NCI-H1048 (cell line): Measurements from ENCODE around the gene SYNPO2.
"Not testable (repeated sequence)": the region's sequence is repeated elsewhere in the genome, so short reads cannot be mapped to it uniquely, and the experiment has no call there.

ENCODE experiments used
- DNase-seq: peaks from one replicate; lab custom pipeline; 2025; lab: John Stamatoyannopoulos, UW

Gene SYNPO2

DNA sequence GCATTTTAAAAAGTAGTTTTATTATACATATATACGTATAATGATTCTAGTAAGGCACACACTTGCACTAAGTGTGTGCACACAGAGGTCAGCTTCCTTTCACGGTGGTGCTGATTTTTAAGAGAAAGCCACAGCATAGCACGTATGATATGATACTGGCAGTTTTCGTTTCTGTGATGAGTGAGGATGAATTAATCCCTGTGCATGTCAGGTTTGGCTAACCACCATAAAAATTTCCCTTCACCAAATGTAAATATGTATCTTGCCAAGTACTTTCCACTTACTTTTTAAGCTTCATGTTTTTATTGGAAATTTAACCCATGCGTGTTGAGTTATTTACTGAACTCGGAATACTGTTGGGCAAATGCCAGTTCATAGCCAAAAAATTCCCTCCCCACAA lies 84.6 kb downstream of the SYNPO2 start:
- no peak for DNase-seq

DNA sequence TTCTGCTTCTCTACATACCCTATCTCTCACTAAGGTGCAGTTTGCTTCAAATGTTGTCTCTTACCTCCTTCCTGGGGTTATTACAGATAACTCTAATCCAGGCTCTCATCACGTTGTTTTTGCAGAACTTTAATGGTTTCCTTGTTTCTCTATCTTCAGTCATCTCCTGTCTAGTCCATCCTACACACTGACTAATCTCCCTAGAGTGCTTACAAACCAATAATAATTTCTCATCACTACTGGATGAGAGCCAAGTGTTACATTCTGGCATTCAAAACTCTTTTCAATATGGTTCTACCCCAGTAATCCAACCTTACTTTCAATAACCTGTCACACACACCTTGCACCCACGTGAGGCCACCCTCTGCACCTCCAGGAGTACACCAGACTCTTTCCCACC lies 86.1 kb downstream of the SYNPO2 start:
- no peak for DNase-seq

DNA sequence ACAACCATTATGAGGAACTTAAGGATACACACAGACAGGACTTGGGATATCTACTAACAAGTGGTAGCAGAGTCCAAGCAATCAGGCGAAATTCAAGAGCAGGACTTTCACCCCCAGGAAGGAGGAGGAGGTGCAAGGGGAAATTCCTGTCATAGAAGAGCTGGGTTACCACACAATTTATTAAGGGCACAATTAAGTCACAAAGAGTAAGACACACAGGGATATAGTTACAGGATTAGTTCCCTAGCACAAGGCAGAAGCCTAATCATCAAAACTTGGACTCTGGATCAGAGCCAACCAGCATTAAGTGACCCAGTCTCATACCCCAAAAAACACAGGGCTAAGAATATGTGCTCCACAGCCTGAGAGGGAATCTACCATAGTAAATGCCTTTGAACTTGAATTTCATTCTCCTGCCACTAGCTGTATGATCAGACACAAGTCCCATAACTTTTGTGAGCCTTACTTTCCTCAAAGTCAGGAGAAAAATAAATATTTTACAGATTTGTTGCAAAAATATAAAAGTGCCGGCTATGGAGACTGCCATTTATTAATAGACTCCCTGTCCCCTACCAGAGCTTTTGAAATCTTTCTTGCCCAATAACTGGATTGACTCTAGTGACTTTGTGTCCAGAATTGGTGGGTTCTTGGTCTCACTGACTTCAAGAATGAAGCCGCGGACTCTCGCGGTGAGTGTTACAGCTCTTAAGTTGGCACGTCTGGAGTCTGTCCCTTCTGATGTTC lies 87.0 kb downstream of the SYNPO2 start:
- DNase-seq, result no peak

DNA sequence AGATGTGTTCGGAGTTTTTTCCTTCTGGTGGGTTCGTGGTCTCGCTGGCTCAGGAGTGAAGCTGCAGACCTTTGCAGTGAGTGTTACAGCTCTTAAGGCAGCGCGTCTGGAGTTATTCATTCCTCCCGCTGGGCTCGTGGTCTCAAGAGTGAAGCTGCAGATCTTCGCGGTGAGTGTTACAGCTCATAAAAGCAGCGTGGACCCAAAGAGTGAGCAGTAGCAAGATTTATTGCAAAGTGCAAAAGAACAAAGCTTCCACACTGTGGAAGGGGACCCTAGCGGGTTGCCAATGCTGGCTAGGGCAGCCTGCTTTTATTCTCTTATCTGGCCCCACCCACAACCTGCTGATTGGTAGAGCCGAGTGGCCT lies 87.5 kb downstream of the SYNPO2 start:
- DNase-seq, result not testable (repeated sequence)

DNA sequence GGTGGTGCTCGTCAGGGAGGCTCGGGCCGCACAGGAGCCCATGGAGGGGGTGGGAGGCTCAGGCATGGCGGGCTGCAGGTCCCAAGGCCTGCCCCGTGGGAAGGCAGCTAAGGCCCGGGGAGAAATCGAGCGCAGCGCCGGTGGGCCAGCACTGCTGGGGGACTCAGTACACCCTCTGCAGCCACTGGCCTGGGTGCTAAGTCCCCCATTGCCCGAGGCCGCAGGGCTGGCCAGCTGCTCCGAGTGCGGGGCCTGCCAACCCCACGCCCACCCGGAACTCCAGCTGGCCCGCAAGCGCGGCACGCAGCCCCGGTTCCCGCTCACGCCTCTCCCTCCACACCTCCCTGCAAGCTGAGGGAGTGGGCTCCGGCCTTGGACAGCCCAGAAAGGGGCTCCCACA lies 88.4 kb downstream of the SYNPO2 start:
- not testable (repeated sequence) for DNase-seq

DNA sequence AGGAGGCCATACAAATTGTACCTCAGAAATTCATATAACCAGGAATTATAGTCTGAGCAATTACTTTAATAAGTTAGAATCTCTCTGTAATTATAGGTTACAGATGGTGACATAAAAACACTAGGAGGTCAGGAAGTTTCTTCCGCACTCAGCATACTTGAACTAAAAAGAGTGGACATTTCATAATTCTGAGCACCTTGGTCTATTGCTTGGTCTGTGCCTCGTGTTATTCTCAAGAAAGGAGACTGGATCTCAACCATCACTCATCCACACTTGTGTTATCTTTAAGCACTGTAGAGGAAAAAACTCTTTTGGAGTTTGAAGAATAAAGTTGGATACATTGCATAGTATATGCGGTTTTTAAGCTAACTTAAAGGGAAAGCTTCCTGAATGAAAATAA lies 91.1 kb downstream of the SYNPO2 start:
- DNase-seq, result no peak

DNA sequence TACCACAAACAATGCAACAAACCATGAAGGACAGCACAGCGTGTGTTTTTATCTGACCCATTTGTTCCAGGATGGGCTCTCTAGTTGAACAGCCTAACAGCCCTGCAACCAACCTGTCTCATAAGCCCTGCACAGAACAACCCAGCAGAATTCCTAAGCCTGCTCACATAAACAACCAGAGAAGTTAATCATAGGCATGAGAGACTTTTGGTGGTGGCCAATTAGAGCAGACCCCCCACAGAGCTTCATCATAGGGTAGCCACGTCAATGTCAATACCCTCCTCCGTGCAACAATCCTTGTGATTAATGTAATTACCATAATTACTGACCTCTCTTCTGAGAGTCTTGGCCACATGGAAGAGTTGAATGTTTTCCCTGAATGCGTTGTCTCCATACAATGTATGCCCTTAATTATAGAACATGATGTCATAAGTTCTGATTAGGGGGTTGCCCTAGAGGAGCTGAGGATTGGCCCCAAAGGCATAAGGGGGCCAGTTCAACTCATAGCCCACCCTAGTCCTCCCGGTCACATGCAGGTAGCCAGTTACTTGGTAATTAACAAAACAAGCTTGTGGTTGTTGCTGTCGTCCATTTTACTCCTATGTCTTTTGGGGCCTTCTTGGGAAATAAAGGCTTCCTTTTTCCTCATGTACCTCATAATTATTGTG lies 92.7 kb downstream of the SYNPO2 start:
- DNase-seq, result no peak

DNA sequence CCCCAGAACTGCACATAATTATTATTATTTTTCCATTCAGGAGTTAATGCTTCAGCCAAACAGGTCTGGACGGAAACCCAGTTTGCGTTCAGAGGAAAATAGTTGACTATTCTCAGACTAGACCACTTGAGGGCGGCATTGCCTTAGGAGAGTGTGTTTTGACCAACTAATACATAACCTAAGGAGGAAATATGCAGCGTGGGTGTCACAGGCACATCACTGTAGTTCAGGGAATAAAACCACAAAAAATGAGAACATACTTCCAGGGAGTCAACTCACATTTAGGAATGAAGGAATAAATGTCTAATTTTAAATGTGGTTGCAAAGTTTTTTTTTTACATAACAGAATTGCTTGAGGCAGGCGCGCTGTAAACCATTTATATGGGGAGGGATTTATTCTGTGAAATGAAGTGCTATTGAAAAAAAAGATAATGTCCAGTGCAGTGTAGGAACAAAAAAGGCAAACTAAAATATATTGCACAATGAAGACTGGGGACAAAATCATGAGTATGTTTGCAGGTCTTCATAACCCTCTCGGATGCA lies 93.3 kb downstream of the SYNPO2 start:
- DNase-seq, result peak; percentile 35

DNA sequence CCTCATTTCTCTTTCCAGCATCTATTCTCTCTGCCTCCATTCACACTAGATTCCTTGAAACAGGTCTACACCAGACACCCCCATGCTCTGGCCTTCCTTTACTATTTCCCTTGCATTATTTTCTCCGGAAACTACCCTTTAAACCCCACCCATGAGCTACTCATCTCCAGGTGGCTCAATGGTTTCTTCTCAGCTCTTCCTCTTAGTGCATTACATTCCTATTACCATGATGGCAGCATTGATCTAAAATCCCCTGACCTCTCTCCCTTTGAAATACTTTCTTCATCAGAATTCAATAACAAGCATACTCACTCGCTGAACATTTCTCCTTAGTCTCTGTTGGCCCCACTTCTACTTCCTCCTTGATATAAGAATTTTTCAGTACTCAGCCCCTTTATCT lies 94.6 kb downstream of the SYNPO2 start:
- no peak for DNase-seq

DNA sequence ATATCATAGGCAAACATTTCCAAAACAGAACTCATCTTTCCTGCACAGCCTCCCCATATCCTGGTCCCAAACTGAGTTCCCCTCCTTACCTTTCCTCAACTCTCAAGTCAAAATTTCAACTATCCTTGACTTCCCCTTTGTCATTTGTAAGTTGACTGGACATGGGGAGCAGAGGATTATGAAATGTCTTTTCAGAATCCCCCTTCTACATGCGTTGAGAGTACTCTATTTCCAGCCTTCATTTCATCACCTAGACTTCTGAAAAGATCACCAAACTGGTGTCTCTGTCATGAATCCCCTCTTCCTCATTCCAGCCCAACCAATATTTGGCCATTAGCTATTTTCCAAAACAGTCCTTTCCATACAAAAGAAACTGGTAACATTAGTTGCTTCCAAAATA lies 95.2 kb downstream of the SYNPO2 start:
- DNase-seq, result no peak

DNA sequence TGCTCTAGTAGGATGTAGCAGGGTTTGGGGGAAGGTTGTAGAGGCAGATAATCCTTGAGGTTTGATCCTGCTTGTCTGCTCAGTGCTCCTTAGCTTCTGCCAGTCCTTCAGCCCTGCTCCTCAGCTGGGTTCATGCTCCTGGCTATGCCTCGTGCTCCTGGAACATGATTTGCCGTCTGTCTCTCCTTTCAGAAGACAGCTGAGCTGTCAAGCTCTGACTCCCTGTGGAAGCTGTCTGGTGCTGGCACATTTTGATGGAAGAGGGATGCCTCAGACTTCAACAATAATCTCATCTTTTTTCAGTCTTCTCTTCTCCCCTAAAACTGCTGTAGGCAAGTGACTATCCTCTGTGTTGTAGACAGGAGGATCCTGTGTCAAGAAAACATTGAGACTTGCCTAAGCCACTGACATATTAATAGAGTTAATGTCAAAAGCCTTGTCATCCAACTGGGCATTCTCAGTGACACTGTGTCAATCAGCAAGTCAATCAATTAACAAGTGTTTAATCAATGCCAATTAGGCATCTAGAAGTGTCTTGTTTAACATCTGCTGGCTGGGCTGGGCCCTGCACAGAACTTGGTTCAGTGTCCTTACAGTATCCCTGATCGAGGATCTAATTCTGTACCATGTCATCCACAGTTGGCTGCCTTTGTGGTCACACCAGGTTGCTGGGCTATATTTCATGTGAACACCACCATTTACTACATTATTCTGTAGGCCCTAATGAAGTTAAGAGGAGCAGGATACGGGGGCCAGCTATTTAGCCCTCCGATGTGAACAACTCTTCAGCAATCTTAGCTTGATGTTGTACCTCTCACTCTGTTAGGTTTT lies 96.7 kb downstream of the SYNPO2 start:
- no peak for DNase-seq

DNA sequence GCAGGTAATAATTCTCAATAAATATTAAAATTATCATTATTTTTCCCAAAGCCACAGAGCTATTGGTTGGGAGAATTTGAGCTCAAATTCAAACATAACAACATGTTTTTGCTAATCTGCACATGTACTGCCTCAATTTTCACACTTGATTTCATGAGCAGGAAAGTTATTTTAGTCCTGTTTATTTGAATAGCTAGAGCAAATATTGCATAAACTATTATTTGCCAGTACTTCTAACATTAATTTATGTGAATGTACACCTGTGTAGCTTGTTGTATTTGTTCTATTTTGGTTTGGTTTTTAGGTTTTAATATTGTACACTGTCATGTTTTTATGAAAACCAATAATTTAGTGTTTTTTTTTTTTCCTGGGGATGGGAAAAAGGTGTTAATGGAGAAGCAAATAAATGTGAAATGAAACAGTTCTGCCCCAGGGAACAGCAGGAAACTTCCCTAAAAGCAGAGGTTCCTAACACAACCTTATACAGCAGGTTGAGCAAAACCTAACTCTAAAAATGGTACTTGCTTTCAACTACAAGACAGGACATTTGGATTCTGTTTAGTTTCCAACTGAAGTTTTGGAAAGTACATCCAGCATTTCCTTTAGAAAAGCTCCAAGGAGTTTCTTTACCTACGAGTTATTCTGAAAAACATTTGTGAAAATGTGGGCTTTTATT lies 99.4 kb downstream of the SYNPO2 start:
- no peak for DNase-seq

DNA sequence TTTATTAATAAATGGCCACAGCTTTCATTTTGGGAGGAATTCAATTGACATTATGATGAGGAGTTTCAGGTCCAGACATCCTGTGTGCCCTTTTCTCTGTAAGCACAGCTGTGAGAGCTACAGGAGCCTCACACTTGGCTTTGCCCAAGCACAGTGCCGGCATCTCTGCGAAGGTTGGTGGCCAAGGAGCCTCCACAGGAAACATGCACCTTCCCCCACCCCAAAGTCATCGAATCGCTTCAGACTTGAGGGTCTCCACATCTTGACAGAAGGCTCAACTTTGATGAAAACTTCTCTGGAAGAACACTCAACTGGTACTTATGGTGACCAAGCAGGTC lies 100.0 kb downstream of the SYNPO2 start:
- no peak for DNase-seq

DNA sequence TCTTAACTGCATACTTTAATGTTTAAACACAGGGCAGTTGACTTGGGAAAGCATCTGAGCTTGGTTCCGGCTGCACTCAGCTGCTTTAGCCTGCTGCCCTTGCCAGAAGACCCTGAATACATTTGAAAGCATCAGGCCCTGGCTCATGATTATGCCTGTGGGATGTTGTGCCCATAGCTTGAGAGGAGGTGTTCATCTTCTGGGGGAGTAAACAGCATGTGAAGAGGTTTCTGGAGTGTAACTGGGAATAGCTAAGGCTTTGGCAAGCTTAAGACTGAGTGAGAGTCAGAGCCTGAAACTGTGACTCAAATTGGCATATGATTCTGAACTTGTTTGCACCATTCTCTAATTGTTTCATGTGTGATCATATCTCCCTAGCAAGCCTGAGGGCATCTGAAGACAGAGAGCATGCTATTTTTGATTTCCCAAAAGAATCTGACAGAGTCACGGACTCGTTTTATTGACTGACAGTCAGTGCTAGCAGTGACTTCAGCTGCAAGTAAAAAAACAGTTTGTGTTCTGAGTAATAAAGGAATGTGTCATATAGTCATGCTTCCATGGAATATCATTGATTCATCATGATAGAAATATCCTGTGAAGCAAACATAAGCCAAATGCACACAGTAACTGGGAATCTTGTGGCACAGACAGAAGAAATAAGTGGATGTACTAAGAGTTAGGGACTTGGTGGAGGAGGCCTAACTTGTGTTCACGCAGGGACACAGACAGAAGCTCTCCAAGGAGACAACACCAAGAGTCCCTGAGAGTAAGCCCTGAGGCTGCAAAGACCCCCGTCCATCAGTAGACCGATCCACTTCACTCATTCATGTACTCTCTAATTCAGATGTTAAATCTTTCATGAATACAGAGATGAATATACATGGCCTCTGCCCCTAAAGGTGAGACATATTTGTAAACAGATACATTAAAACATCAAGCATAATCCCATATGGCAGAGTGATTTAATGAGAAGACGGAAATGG lies 100.7 kb downstream of the SYNPO2 start:
- no peak for DNase-seq

DNA sequence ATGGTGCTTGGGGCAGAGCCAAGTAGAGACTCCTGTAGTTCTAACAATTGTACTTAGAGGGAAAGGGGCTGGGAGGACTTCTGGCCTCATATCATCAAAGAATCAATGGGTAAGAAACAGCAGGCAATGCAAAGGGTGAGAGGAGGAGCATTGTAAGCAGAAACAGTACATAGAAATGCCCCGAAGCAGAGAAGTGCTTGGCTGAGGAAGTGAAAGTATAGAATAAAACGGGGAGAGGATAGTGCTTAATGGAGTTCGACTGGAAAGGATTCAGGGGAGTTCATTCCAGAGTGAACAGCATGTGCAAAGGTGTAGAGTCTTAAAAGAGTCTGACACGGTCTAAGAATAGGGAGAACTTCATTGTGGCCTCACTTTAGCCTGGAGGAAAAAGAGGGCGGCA lies 103.0 kb downstream of the SYNPO2 start:
- no peak for DNase-seq

DNA sequence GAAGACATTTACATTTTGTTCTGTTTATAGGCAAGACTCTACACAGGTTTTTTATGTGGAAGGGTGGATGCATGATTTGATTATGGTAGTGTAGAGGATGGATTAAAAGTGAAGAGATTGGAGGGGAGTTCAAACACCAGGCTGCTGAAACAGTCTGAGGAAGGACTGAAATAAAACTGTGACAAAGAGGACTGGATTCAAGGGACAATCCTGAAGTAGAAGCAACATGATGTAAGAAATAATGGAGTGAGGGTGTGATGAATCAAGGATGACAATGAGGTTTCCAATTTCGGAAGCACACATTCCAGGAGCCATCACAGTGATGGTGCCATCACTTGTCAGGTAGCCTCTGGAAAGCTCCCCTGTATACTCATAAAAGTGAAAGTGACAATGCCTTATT lies 103.5 kb downstream of the SYNPO2 start:
- no peak for DNase-seq

DNA sequence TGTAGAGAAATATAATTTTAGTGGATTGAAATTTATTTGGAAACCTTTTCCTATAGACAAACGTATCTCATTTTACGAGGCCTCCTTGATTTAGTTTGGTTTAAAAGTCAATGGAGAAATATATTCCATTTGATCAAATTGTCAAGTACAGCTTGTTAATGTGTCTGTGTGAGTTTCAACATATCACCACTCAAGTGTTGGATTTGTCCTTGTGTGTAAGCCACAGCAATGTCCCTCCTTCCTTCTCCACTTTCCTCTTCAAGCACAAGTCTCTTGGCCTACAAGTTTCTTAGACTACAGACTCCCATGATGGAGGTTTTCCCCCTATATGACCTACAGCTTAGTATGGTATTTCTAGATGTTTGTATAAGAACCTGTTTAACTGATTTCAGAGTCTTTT lies 104.7 kb downstream of the SYNPO2 start:
- DNase-seq, result no peak

DNA sequence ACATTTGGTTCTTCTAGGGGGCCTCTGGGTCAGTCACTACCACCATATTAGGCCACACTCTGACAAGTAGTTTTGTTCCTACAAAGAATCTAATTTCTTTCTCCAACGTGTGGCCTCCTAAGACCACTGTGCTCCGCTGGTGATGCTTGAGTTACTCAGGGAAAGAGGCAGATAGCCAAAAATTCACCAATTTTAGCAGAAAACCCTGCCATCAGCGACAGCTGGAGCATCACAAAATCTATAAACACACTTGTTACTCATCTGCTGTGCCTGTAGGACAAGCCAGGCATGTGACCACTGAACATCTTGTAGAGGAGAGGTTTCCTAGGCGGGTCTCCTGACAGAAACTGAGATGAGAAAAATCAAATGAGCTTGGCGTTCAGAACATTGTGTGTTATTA lies 105.4 kb downstream of the SYNPO2 start:
- DNase-seq, result no peak

DNA sequence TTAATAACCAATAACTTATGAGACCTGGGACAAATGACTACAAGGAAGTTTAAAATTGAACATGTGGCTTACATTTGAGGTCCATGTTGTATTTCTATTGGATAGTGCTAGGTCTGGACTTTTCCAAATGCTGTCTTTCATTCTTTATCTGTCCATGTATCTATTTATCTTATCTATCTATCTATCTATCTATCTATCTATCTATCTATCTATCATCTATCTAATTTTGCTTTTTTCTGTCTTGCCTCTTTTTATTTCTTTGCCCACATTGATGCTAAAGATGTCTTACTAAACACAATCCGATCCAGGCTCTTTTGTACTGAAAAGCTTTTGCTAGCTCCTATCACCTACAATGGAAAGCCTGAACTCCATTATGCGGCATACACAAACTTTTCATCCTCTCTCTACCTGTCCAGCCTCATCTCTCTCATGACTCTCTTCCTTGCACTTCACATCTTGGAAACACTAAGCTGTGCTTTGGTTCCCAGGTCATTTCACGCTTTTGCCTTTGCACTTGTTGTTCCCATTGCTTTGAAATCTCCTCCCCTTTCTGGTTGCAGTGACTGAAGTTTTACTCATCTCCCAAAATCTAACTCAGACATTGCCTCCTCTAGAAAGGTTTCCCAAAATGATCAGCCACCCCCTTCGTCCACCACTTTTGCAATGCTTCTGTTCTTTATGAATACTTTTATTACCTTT lies 107.2 kb downstream of the SYNPO2 start:
- DNase-seq, result no peak

DNA sequence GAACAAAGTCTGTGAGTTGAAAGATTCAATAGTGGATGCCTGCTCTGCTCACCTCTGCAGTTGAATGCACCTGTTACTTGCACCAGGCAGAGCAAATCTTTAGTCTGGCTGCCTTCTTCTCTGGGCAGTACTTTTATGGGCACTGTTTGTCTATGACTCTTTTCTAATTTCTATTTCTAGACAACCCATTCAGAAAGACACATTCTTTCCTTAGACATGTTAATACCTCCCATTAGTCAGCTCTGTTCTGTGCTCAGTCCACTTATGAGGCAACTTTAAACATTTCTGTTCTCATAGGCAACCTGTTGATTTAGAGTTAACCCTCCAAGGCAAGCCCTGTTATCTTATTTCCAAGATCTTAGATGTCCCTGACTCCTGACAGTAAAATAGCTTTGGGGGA lies 108.9 kb downstream of the SYNPO2 start:
- DNase-seq, result no peak

DNA sequence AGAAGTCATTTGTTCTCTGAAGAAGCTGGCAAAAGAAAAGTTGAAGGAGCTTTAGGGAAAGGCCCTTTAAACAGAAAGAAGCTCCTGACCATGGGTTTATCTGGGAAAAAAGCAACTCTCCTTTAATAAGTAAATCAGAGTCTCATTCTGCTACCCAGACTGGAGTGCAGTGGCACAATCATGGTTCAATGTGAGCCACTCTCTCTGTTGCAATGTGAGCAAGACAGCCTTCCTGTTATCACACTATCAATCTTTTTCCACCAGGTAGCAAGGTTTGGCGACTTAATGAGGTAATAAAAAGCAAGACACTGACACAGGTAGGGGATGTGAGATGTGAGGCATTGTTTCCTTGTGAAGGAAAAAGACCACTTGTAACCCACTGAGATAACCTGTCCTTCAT lies 111.3 kb downstream of the SYNPO2 start:
- DNase-seq, result no peak
